GM19099 (cell line): ENCODE measurements around the gene ERO1B.

Experiments
- POLR2A ChIP-seq: IDR thresholded peaks from 3 replicates; pipeline ENCODE4 v1.6.1; 2011; ENCODE audit warnings: low read depth; ENCODE audit not compliant: insufficient read length; ENCODE audit errors: extremely low read depth

Gene ERO1B

GRCh38 chr1:236280438-236281197, 1.1 kb downstream of the ERO1B start:
- no peak for TF ChIP-seq POLR2A

- no peak for TF ChIP-seq POLR2A
Measured at GRCh38 chr1:236275586-236275985, 6.2 kb downstream of the ERO1B start.

- no peak for TF ChIP-seq POLR2A
Measured at GRCh38 chr1:236275061-236275460, 6.7 kb downstream of the ERO1B start.

DNA sequence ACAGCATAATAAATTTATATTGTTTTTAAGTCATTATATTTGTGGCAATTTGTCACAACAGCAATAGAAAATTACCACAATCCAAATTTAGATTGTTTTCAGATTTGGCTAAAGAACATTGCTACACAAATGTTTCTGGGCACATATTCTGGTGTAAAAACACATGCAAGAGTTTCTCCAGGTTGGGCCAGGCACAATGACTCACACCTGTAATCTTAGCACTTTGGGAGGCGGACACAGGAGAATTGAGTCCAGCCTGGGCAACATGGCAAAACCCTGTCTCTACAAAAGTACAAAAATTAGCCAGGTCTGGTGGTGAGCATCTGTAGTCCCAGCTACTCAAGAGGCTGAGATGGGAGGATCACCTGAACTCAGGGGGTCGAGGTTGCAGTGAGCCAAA, 8.4 kb downstream of the ERO1B start:
- TF ChIP-seq POLR2A = no peak

GRCh38 chr1:236269439-236269838, 12.3 kb downstream of the ERO1B start:
- TF ChIP-seq POLR2A = no peak

- no peak for TF ChIP-seq POLR2A
Measured at GRCh38 chr1:236261898-236262297, 19.9 kb downstream of the ERO1B start.

DNA sequence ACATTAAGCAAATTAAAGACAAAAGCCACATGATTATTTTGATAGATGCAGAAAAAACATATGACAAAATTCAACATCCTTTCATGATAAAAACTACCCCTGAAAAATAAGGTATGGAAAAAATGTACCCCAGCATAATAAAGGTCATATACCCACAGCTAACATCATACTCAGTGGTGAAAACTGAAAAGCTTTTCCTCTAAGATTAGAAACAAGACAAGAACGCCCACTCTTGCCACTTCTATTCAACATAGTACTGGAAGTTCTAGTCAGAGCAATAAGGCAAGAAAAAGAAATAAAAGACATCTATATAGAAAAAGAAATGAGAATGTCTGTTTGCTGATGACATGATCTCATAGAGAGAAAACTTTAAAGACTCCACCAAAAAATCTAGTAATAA, 20.7 kb downstream of the ERO1B start:
- TF ChIP-seq POLR2A = no peak

- no peak for TF ChIP-seq POLR2A
Measured at GRCh38 chr1:236259043-236259442, 22.7 kb downstream of the ERO1B start.

DNA sequence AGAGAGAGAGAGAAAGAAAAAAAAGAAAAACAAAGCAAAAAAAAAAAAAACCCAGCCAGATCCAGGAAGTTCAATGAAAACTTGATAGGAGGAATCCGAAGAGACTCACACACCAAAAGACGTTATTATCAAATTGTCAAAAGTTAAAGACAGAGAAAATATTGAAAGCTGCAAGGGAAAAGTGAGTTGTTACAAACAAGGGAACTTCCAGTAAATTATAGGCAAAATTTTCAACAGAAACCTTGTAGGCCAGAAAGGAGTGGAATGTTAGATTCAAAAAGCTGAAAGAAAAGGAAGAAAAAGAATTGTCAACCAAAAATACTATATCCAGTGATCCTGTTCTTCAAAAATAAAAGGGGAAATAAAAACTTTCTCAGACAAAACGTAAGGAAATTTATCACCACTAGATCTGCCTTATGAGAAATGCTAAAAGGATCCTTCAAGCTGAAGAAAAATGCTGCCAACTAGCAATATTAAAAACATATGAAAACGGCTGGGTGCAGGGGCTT, 23.6 kb downstream of the ERO1B start:
- no peak for TF ChIP-seq POLR2A

DNA sequence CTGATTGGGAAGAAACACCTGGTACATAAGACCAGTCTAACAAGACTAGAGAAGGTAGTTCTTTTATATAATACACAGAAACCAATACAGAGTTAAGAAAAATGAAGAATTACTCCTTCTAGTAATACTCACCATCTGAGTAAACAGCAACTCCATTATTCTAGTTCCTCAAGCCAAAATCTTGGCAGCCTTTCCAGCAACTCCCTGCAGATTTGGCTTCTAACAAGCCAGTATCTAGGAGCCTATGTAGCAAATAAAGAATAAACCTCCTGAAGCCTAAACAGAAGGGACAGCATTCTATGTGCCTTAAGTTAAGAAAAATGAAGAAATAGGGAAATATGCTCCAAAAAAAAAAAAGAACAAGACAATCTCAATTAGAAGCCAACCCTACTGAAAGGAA, 24.5 kb downstream of the ERO1B start:
- no peak for TF ChIP-seq POLR2A

DNA sequence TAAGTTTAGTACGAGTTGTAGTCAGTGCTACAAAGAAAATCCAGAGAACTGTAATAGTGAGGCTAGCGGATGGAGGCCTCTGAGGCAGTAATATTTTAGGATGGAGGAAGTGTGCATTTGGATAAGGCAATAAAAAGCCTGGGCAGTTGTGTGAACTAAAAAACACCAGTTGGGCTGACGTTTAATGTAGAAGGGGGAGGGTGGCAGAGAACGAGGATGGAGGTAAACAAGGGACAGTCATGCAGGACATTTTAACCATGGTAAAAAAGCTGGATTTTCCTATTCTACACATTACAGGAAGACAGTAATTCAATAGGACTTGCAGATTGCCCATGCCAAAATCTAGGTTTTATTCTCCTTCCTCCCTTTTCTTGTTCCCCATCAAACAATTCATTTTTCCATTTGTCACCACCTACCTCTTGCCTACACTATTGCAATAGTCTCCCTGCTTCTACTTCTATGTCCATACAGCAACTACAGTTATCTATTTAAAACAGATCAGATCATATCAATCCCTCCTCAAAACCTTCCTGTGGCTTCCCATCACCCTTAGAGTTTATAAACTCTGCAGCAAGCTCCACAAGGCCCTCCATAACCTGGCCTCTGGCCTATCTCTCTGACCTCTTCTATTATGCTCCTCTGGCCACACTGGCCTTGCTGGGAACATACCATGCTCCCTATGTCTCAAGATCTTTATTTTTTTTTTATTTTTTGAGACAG, 27.7 kb downstream of the ERO1B start:
- TF ChIP-seq POLR2A = no peak

GRCh38 chr1:236253119-236253518, 28.6 kb downstream of the ERO1B start:
- no peak for TF ChIP-seq POLR2A

- no peak for TF ChIP-seq POLR2A
Measured at GRCh38 chr1:236251587-236251986, 30.2 kb downstream of the ERO1B start.

- no peak for TF ChIP-seq POLR2A
Measured at GRCh38 chr1:236247286-236247685, 34.5 kb downstream of the ERO1B start.

DNA sequence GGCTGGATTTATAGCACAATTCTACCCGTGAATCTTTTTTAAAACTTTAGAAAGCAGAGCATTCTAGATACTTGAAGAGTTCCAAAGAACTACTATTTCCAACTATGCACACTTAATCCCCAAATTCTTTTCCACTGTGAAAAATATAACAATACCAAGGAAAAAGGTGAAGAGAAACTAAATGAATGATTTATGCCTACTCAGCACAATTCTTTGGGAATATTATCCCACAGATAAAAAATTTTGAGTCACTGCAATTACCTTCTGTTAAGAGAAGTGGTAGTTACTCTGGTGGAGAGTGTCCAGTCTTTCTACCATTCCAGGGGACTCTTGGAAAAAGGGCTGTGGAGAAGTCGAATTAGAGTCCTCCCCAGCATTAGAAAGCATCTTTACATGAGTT, 39.2 kb downstream of the ERO1B start:
- TF ChIP-seq POLR2A = no peak

DNA sequence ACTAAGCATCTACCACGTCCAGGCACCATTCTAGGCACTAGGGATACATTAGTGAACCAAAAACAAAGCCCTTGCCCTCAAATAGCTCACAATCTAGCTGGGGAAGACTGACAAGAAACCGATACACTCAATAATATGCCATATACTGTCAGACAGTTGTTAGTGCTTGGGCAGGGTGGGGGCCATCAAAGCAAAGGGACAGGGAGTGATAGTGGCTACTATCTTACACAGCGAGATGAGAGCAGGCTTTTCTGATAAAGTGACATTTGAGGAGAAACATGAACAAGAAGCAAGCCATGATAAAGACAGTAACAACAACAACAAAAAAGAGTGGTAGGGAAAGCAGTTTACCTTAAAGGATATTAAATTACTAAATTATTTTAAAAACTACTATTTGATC, 41.1 kb downstream of the ERO1B start:
- no peak for TF ChIP-seq POLR2A
